GM12874 (cell line): ENCODE measurements around the gene NCAN.

Experiments used
- CTCF ChIP-seq: IDR thresholded peaks from 2 replicates; pipeline ENCODE4 v1.5.1; 2011; ENCODE audit warnings: low read depth, mild to moderate bottlenecking, control low read depth, low read length, moderate library complexity; ENCODE audit not compliant: insufficient read depth

The NCAN gene

GRCh38 chr19:19186742-19187141 is 25.0 kb upstream of the NCAN start:
- TF ChIP-seq CTCF: no peak

- no peak for TF ChIP-seq CTCF
Measured at GRCh38 chr19:19191768-19192077, 20.0 kb upstream of the NCAN start.

GRCh38 chr19:19192078-19192882 is 19.5 kb upstream of the NCAN start, which contains the start of the genes BORCS8 and RFXANK:
Gene BORCS8 (minus strand): TSS chr19:19192152. CDS start chr19:19192117, 35 bp downstream.
Gene RFXANK (plus strand): TSS chr19:19192258. CDS start chr19:19193947, 1,689 bp downstream.
- TF ChIP-seq CTCF: no peak

- TF ChIP-seq CTCF: no peak
Measured at GRCh38 chr19:19192910-19193423, 18.8 kb upstream of the NCAN start.

- TF ChIP-seq CTCF: no peak
Measured at GRCh38 chr19:19193926-19194325, 17.8 kb upstream of the NCAN start.

GRCh38 chr19:19201697-19202630 is 9.8 kb upstream of the NCAN start:
- no peak for TF ChIP-seq CTCF

- TF ChIP-seq CTCF: no peak
Measured at GRCh38 chr19:19202707-19203011, 9.1 kb upstream of the NCAN start.
